ENCODE measurements around the gene CCNF.
"Not testable (repeated sequence)": the region's sequence is repeated elsewhere in the genome, so short reads cannot be mapped to it uniquely, and the experiment has no call there.

Gene CCNF

DNA sequence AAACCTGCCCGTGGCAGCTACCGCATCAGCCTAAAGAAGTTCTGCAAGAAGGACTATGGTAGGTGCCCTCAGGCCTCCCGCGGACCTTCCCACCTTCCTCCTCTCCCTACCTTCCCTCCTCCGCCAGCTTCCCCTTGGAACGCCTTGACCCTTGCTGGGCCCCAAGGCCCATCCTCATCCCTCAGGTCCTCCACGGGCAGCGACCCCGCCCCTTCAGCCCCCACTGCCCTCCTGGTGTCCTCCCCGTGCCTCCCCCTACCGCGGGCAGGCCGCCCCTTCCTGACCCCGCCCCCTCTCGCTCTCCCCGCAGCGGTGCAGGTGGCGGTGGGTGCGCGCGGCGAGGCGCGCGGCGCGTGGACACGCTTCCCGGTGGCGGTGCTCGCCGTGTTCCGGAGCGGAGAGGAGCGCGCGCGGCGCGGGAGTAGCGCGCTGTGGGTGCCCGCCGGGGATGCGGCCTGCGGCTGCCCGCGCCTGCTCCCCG lies 44.2 kb downstream of the CCNF start:
- peak; percentile 52 for DNase-seq

- peak; percentile 84 for DNase-seq
These were observed 45.0 kb downstream of the CCNF start for GRCh38 chr16:2473999-2474876.

- peak; percentile 94 for DNase-seq
These were observed 45.7 kb downstream of the CCNF start, which contains the start of gene TBC1D24 for GRCh38 chr16:2474877-2475412. TSS of gene TBC1D24 (plus strand) at chr16:2475127. CDS start at chr16:2496149, 21,022 bp downstream.

GRCh38 chr16:2475413-2476344 lies 46.4 kb downstream of the CCNF start:
- DNase-seq = peak; percentile 65

- DNase-seq = no peak
These were observed 47.1 kb downstream of the CCNF start for GRCh38 chr16:2476345-2476720.

DNA sequence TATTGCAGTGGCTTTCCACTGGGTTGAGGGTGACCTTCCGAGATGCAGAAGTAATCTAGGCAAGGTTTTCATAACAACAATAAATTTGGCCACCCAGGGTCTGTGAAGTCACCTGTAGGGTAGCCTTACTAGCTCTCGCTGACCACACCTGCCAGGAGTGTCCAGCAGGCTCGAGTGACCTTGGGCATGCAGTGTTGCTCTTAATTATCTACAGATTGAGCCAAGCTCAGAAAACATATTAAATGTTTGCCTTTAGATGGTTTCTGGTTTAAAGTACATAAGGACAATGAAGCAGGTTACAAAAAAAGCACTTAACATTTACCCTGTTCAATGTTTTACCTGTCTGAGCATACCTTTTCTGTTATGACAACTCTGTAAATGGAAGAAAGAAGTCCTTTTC lies 47.5 kb downstream of the CCNF start:
- no peak for DNase-seq

DNA sequence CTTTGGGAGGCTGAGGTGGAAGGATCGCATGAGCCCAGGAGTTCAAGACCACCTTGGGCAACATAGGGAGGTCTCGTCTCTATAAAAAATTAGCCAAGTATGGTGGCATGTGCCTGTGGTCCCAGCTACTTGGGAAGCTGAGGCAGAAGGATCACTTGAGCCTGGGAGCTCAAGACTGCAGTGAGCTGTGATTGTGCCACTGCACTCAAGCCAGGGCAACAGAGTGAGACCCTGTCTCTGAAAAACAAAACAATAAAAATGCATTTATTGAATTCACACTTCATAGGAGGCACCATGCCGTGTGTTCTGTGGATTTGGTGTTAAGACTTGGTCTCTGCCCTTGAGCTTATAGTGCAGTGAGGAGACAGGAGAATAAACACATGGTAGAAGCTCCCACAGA lies 48.1 kb downstream of the CCNF start:
- DNase-seq = no peak

GRCh38 chr16:2478279-2478678 lies 49.0 kb downstream of the CCNF start:
- DNase-seq = no peak

DNA sequence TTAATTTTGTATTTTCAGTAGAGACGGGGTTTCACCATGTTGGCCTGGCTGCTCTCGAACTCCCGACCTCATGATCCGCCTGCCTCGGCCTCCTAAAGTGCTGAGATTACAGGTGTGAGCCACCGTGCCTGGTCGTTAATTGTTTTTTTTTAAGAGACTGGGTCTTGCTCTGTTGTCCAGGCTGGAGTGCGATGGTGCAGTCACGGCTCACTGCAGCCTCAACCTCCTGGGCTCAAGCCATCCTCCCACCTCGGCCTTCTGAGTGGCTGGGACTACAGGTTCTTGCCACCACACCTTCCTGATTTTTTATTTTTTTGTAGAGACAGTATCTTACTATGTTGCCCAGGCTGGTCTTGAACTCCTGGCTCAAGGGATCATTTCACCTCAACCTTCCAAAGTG lies 50.7 kb downstream of the CCNF start:
- not testable (repeated sequence) for DNase-seq

DNA sequence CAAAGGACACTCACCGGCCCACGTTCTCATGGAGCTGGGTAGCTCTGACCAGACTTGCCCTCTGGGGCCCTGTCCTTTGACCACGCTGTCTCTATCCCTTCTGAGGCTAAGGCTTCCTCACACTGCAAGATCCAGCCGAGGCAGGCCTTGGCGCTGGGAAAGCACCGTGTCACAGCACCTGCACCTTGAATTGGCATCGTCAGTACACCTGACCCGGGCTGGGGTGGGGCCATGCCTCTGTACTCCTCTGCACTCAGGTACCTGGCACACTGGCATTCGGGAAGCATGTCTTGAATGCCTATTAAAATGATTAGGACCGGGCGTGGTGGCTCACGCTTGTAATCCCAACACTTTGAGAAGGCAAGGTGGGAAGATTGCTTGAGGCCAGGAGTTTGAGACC lies 51.7 kb downstream of the CCNF start:
- DNase-seq = no peak

DNA sequence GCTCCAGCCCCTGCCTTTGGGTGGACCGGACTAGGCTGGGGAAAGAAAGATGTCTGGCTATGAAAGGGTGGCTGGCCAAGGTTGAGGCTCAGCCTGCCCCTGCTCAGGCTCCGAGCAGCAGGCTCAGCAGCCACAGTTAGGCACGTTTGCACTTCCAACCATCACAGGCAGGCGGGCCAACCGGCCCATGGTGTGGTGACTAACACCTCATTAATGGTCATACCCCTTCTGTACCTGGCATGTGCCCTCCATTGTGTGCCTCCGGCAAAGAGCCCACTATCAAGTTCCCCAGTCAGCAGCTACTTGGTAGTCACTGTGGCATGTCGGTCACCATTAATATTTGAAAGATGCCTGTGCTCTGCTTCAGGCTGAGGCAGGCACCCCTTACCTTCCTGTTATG lies 52.4 kb downstream of the CCNF start:
- DNase-seq = no peak

- DNase-seq = no peak
These were observed 53.0 kb downstream of the CCNF start for GRCh38 chr16:2482249-2482648.

DNA sequence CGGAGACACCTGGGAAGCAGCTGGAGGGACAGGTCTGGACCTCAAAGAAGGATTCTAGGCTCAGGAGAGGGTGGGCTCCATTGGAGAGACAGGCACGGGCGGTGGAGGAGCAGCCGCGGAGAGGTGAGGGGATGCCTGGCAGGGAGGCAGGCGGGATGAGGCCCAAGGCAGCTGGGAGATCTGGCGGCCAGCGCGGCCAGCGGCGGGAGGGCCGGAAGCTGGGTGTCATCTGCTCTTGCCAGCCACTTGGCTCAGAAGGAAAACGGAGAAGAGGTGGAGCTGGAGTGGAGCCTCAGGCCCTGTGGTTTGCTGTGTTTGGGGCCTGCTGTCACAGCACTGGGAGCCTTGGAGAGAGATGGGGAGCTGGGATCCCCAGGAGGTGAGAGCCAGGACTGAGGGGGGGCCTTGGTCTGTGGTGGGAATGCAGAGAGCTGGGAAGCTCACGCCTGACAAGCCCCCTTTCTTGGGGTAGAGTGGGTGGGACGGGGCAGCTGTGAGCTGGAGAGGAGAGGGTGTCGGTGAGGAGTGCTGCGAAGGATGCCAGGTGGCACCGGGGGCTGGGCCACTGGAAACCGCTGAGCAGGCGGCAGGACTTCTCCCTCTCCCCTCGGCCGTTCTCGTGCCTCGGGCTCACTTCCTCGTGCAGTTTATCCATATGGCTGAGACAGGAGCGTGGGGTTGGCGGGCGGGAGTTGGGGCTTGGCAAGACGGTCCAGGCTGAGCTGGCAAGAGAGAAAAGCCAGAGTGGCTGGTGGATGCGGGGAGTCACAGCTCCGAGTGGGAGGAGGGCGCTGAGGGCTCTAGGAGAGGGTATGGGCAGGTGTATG lies 53.7 kb downstream of the CCNF start:
- no peak for DNase-seq

- no peak for DNase-seq
These were observed 55.0 kb downstream of the CCNF start for GRCh38 chr16:2483939-2484897.

- DNase-seq = no peak
These were observed 55.8 kb downstream of the CCNF start for GRCh38 chr16:2484898-2485508.

- no peak for DNase-seq
These were observed 56.7 kb downstream of the CCNF start for GRCh38 chr16:2485811-2486507.

DNA sequence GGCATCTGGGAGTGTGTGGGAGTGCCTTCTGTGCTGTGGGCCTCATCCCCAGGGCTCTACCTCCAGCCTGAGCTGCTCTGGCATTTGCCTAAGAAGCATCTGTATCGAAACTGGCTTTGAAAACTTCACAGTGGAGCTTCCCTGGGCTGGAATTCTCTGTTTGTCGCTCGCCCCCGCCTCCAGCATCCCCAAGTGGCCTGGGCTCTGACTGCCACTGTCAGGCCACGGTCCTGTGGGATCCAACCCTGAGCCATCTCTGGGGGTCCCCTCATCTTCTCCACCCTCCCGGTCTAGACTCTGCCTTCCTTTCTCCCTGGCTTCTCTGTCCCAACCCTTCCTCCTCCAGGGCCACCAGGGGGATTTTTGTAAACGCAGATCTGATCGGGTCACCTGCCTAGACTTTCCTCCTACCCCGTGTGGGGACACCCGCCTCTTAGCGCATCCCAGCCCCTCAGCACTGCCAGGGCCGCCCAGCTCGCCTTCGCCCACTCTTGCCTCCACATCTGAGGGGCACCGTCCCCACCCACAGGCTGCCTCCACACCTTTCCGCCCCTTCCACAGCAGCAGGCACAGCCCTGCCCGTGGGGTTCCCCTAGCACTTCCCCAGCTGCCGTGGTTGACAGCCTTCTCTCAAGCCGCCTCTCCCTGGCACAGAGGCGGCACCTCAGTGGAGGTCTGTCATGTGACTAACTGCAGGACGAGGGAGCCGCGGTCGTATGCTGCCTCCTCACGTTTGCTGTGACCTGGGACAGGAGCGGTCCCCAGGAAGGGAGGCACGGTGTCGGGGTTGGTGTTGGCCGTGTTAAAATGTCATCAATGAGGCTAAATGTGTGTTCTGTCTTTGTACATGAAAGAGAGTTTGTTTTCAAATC lies 57.6 kb downstream of the CCNF start:
- no peak for DNase-seq

GRCh38 chr16:2487517-2487842 lies 58.2 kb downstream of the CCNF start:
- no peak for DNase-seq

DNA sequence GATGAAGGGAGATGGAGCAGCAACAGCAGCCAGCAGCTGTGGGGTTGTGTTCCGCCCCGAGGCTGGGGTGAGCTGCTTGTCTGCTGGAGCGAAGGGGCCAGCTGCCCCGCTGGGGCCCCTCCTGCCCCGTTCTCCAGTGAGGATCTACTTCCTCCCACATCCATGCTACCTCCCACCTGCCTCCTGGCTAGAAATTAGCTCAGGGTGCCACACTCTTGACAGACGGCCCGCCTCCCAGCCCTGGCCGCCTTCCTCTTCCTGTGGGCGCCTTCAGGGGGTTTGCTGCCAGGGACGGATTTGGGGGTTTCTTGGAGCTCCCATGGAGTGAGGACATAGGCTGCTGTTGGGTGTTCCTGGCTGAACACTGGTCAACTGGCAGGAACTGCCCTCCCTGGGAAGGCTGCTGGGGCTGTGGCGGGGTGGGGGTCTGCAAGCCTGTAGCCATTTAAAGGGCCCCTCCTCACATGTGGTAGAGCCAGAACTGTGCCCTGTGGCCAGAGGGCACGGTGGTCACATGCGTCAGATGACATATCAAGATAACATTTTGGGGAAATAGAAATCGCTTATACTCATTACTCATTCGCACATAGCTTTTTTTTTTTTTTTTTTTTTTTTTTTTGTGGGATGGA lies 58.8 kb downstream of the CCNF start:
- DNase-seq = no peak
